ENCODE results near the gene PLP1. TPM values are rescaled to one million over a fixed set of nuclear protein-coding genes. Genes with fewer than 3 reads are reported as not detected.

Gene PLP1
- total and polyA plus RNA-seq, 2 of the 8 experiments (the other 6 are each of a cell fraction or from before 2014, with no cell fraction given): 49.2 to 218 TPM

DNA sequence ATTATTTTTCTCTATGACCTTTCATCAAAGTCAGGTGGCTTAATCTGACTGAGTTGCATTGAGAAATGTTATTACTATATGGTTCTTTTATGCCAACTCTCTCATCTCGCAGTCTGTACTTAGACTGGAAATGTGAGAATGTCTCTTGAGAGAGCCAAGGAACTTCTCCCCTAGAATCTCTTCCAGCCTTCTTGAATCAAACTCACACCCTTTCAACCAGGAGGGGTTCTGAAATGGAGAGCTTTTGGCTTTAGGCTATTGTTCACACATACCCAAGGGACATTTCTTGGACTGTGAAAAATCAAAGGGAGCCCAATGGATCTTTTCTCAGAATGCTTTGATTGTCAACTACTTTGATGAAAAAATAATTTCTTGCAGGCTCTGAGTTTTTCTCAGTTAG is 5.1 kb downstream of the PLP1 start (continued):
- TF ChIP-seq CTCF (IDR thresholded peaks at IDR 0.05; ENCODE audit: control extremely low read depth in 1 of 3, insufficient read depth in 1 of 3, low read depth in 1 of 3, low read length in 3 of 3) (no peak), TBP (IDR thresholded peaks at IDR 0.05; ENCODE audit: low read depth, low read length) (no peak), TAF7 (optimal IDR thresholded peaks at IDR 0.05; ENCODE audit: borderline replicate concordance, low read depth, low read length) (no peak), EGR1 (IDR thresholded peaks at IDR 0.05; ENCODE audit: borderline replicate concordance, low read depth, low read length) (no peak), CTBP2 (IDR thresholded peaks at IDR 0.05; ENCODE audit: borderline replicate concordance, insufficient read depth, insufficient read length, low read length) (no peak)
- TF ChIP-seq, protein P1, sequence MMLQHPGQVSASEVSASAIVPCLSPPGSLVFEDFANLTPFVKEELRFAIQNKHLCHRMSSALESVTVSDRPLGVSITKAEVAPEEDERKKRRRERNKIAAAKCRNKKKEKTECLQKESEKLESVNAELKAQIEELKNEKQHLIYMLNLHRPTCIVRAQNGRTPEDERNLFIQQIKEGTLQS (IDR thresholded peaks at IDR 0.05; ENCODE audit: insufficient read depth, low read depth, low read length): no peak
